ENCODE data around the gene ALG10B.
"Not testable (repeated sequence)": the region's sequence is repeated elsewhere in the genome, so short reads cannot be mapped to it uniquely, and the experiment has no call there.

The ALG10B gene

DNA sequence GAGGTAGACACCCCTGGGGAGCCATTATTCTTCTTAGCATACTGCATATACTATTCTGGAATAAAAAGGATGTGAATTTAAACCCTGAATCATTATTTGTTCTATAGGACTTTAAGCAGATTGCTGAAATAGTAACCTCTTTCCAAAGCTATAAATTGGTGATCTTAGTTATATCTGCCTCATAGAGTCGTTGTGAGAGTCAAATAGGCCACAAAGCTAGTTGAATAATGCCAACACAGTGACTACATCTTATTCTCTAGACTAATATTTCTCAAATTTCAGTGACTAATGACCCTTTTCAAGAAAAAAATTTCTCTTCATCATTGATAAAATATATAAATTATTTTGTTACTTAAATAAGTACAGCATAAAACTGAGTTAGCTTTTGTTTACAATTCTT lies 13.6 kb upstream of the ALG10B start:
- not testable (repeated sequence) for H3K79me2 ChIP-seq (ENCODE audit: control insufficient read depth, low read length); H3K4me1 ChIP-seq (ENCODE audit: control insufficient read depth, low read length); H3K36me3 ChIP-seq (ENCODE audit: control insufficient read depth, low read length); H4K20me1 ChIP-seq (ENCODE audit: control insufficient read depth, insufficient read depth, low read depth, low read length); H3K4me3 ChIP-seq (ENCODE audit: low read length); H3K27ac ChIP-seq (ENCODE audit: low read depth, low read length); H3F3A ChIP-seq (ENCODE audit: control insufficient read depth, insufficient read depth); H3K4me2 ChIP-seq (ENCODE audit: low read length); H3K27me3 ChIP-seq (ENCODE audit: control insufficient read depth, low read length); H3K9me3 ChIP-seq (ENCODE audit: control insufficient read depth, insufficient read depth, low read length); H3K9me2 ChIP-seq (replicated peaks; ENCODE audit: control insufficient read depth, low read length)

DNA sequence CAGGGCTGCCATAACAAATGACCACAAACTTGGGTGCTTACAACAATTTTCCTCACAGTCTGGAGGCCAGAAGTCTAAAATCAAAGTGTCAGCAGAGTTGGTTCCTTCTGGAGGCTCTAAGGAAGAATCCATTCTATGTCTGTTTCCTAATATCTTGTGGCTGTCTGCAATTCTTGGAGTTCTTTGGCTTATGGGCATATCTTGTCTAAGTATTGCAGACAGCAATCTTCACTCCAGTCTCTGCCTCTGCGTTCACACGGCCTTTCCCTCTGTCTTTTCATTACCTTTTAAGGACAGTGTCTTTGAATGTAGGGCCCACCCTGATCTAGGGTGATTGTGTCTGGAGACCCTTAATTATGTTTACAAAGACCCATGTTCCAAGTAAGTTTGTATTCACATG lies 5.4 kb downstream of the ALG10B start:
- not testable (repeated sequence) for H4K20me1 ChIP-seq (ENCODE audit: control insufficient read depth, insufficient read depth, low read depth, low read length); H3K27me3 ChIP-seq (ENCODE audit: control insufficient read depth, low read length); H3K4me1 ChIP-seq (ENCODE audit: control insufficient read depth, low read length); H3K36me3 ChIP-seq (ENCODE audit: control insufficient read depth, low read length); H3K4me3 ChIP-seq (ENCODE audit: low read length); H3K27ac ChIP-seq (ENCODE audit: low read depth, low read length); H3K9me2 ChIP-seq (replicated peaks; ENCODE audit: control insufficient read depth, low read length); H3F3A ChIP-seq (ENCODE audit: control insufficient read depth, insufficient read depth); H3K4me2 ChIP-seq (ENCODE audit: low read length); H3K9me3 ChIP-seq (ENCODE audit: control insufficient read depth, insufficient read depth, low read length)
- peaks cover 14% of the 10 kb centered on the region for H3K79me2 ChIP-seq (ENCODE audit: control insufficient read depth, low read length)

DNA sequence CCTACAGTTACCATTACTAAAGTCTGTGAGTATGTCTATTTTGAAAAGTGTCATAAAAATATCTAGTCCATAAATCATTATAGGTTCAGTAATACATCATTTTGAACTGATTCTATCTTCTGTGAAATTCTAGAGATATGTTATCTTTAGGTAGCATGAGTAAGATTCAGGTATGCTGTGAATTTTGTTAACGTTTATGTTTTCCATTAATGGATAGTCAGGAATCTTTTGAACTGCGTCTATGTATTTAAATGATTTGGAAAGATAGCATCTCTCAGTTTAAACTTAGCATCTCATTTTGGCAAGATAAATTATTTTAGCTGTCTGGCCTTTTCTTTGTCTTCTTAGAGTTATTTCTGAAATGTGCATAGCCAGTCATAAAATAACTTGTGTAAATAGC lies 8.3 kb downstream of the ALG10B start:
- Histone ChIP-seq H3K79me2 (ENCODE audit: control insufficient read depth, low read length) (no peaks in the 10 kb centered on the region), H3F3A (ENCODE audit: control insufficient read depth, insufficient read depth) (no peaks in the 10 kb centered on the region), H3K27ac (ENCODE audit: low read depth, low read length) (no peak overlapping the region), H3K9me3 (ENCODE audit: control insufficient read depth, insufficient read depth, low read length) (no peaks in the 10 kb centered on the region), H3K4me3 (ENCODE audit: low read length) (no peak overlapping the region), H3K27me3 (ENCODE audit: control insufficient read depth, low read length) (no peaks in the 10 kb centered on the region), H3K4me2 (ENCODE audit: low read length) (no peak overlapping the region), H3K36me3 (ENCODE audit: control insufficient read depth, low read length) (no peaks in the 10 kb centered on the region), H3K9me2 (replicated peaks; ENCODE audit: control insufficient read depth, low read length) (no peaks in the 10 kb centered on the region), H4K20me1 (ENCODE audit: control insufficient read depth, insufficient read depth, low read depth, low read length) (no peaks in the 10 kb centered on the region), H3K4me1 (ENCODE audit: control insufficient read depth, low read length) (no peaks in the 10 kb centered on the region)
- TF ChIP-seq, protein P1, sequence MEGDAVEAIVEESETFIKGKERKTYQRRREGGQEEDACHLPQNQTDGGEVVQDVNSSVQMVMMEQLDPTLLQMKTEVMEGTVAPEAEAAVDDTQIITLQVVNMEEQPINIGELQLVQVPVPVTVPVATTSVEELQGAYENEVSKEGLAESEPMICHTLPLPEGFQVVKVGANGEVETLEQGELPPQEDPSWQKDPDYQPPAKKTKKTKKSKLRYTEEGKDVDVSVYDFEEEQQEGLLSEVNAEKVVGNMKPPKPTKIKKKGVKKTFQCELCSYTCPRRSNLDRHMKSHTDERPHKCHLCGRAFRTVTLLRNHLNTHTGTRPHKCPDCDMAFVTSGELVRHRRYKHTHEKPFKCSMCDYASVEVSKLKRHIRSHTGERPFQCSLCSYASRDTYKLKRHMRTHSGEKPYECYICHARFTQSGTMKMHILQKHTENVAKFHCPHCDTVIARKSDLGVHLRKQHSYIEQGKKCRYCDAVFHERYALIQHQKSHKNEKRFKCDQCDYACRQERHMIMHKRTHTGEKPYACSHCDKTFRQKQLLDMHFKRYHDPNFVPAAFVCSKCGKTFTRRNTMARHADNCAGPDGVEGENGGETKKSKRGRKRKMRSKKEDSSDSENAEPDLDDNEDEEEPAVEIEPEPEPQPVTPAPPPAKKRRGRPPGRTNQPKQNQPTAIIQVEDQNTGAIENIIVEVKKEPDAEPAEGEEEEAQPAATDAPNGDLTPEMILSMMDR (IDR thresholded peaks at IDR 0.05; ENCODE audit: low read depth, low read length, poor library complexity, severe bottlenecking), result no peak
- TF ChIP-seq EZH2phosphoT487 (IDR thresholded peaks at IDR 0.05; ENCODE audit: borderline replicate concordance, low read length), result no peak

DNA sequence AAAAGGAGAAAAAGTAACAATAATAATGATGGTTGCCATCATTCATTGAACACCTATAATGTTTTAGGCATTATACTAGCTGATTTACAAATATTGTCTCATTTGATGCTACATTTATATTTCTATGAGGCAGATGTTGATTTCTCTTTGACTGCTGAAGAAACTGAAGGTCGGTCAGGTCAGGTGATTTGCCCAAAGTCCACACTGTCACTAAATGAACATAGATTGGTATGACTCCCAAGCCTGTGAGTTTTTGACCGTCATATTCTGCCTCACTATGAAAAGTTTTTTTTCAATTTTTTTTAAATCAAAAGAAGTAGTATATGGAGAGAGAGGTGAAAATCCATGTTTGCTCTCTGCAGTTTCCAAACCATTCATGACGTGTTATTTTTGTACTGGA lies 10.8 kb downstream of the ALG10B start:
- Histone ChIP-seq H3K27me3 (ENCODE audit: control insufficient read depth, low read length) (no peaks in the 10 kb centered on the region), H3F3A (ENCODE audit: control insufficient read depth, insufficient read depth) (no peaks in the 10 kb centered on the region), H3K79me2 (ENCODE audit: control insufficient read depth, low read length) (no peaks in the 10 kb centered on the region), H4K20me1 (ENCODE audit: control insufficient read depth, insufficient read depth, low read depth, low read length) (no peaks in the 10 kb centered on the region), H3K36me3 (ENCODE audit: control insufficient read depth, low read length) (no peaks in the 10 kb centered on the region), H3K9me3 (ENCODE audit: control insufficient read depth, insufficient read depth, low read length) (no peaks in the 10 kb centered on the region), H3K27ac (ENCODE audit: low read depth, low read length) (no peak overlapping the region), H3K4me3 (ENCODE audit: low read length) (no peak overlapping the region), H3K4me2 (ENCODE audit: low read length) (no peak overlapping the region), H3K9me2 (replicated peaks; ENCODE audit: control insufficient read depth, low read length) (no peaks in the 10 kb centered on the region), H3K4me1 (ENCODE audit: control insufficient read depth, low read length) (no peaks in the 10 kb centered on the region)
- no peak for TF ChIP-seq EZH2phosphoT487 (IDR thresholded peaks at IDR 0.05; ENCODE audit: borderline replicate concordance, low read length)
- TF ChIP-seq, protein P1 (IDR thresholded peaks at IDR 0.05; ENCODE audit: low read depth, low read length, poor library complexity, severe bottlenecking), result no peak

Data from DOHH2 (cell line).